Endometrial microvascular endothelial cells (primary cell): ENCODE data around the gene NPAS2. TPM values are rescaled to one million over a fixed set of nuclear protein-coding genes. Genes with fewer than 3 reads are reported as not detected.

Experiments used
- in situ Hi-C: cut with HindIII; loops from 2 replicates; pipeline ENCODE4 v1.10.0; 2017; ENCODE audit warnings: low sequenced_read_pairs, low pct_unique_long_range_greater_than_20kb; ENCODE audit errors: inconsistent ontology term
- total RNA-seq: library from RNA; depleted of rRNA; stranded (reverse); fragments of >200 nt; gene quantifications from one replicate; pipeline ENCODE4 v1.2.3, GENCODE V29; 2015; ENCODE audit errors: inconsistent ontology term

The NPAS2 gene
- total RNA-seq, 1 donor from 2014 or later, result 0.93 TPM

GRCh38 chr2:100818003-100818605, 1.8 kb upstream of the NPAS2 start:
- in situ Hi-C loops, result no loop called here

- in situ Hi-C loops, result no loop called here
Observed at GRCh38 chr2:100818606-100819369, 1.2 kb upstream of the NPAS2 start.

- in situ Hi-C loops, result no loop called here
Observed at GRCh38 chr2:100820273-100820522, 259 bp downstream of the NPAS2 start.

- in situ Hi-C loops, result no loop called here
Observed at GRCh38 chr2:100820523-100821254, 750 bp downstream of the NPAS2 start.

- in situ Hi-C loops, result no loop called here
Observed at GRCh38 chr2:100821255-100821910, 1.4 kb downstream of the NPAS2 start.

- in situ Hi-C loops, result no loop called here
Observed at GRCh38 chr2:100821911-100822265, 1.9 kb downstream of the NPAS2 start.

- in situ Hi-C loops, result no loop called here
Observed at GRCh38 chr2:100822587-100823248, 2.8 kb downstream of the NPAS2 start.

- in situ Hi-C loops, result no loop called here
Observed at GRCh38 chr2:100823665-100824438, 3.9 kb downstream of the NPAS2 start.

GRCh38 chr2:100824842-100825241, 4.9 kb downstream of the NPAS2 start:
- in situ Hi-C loops, result no loop called here

- in situ Hi-C loops, result no loop called here
Observed at GRCh38 chr2:100826494-100826893, 6.6 kb downstream of the NPAS2 start.

- in situ Hi-C loops, result no loop called here
Observed at GRCh38 chr2:100831158-100831750, 11.3 kb downstream of the NPAS2 start.

- in situ Hi-C loops, result no loop called here
Observed at GRCh38 chr2:100831831-100832230, 11.9 kb downstream of the NPAS2 start.

- in situ Hi-C loops, result no loop called here
Observed at GRCh38 chr2:100832885-100833284, 12.9 kb downstream of the NPAS2 start.

- in situ Hi-C loops, result no loop called here
Observed at GRCh38 chr2:100833331-100833730, 13.4 kb downstream of the NPAS2 start.

- in situ Hi-C loops, result no loop called here
Observed at GRCh38 chr2:100834221-100834620, 14.3 kb downstream of the NPAS2 start.

GRCh38 chr2:100835006-100835659, 15.2 kb downstream of the NPAS2 start:
- in situ Hi-C loops, result no loop called here

GRCh38 chr2:100840519-100840918, 20.6 kb downstream of the NPAS2 start:
- in situ Hi-C loops, result no loop called here
